H9 (cell line): ENCODE results near the gene MYBPHL. TPM values are rescaled to one million over a fixed set of nuclear protein-coding genes. Genes with fewer than 3 reads are reported as not detected.

ENCODE experiments used
- DNase-seq: peaks from one replicate; pipeline ENCODE4 v3.0.0-alpha.2; 2017
- H2AFZ ChIP-seq: one replicate; pipeline ENCODE4 v1.6.1; 2013; ENCODE audit warnings: mild to moderate bottlenecking, low read length, control low read depth, moderate library complexity
- H2AK5ac ChIP-seq: 2 replicates; pipeline ENCODE4 v1.6.1; 2013; ENCODE audit warnings: low read length, control low read depth, mixed read lengths; ENCODE audit not compliant: insufficient read length
- H2BK120ac ChIP-seq: one replicate; pipeline ENCODE4 v1.6.1; 2013; ENCODE audit warnings: low read depth, mild to moderate bottlenecking, low read length, control low read depth, inconsistent platforms; ENCODE audit not compliant: poor library complexity, severe bottlenecking
- H2BK12ac ChIP-seq: 2 replicates; pipeline ENCODE4 v1.6.1; 2013; ENCODE audit warnings: low read length, control low read depth, mixed read lengths, low read depth; ENCODE audit not compliant: insufficient read length
- H2BK15ac ChIP-seq: 2 replicates; pipeline ENCODE4 v1.6.1; 2013; ENCODE audit warnings: low read depth, low read length, control low read depth
- H2BK20ac ChIP-seq: one replicate; pipeline ENCODE4 v1.6.1; 2013; ENCODE audit warnings: low read depth, mild to moderate bottlenecking, low read length, control low read depth, inconsistent platforms; ENCODE audit not compliant: poor library complexity, severe bottlenecking
- H2BK5ac ChIP-seq: 2 replicates; pipeline ENCODE4 v1.6.1; 2013; ENCODE audit warnings: low read length, control low read depth, mixed read lengths; ENCODE audit not compliant: insufficient read length
- H3K14ac ChIP-seq: 2 replicates; pipeline ENCODE4 v1.6.1; 2013; ENCODE audit warnings: low read length, control low read depth; ENCODE audit not compliant: insufficient read depth
- H3K18ac ChIP-seq: 2 replicates; pipeline ENCODE4 v1.6.1; 2013; ENCODE audit warnings: low read depth, mild to moderate bottlenecking, mixed read lengths, low read length, control low read depth; ENCODE audit not compliant: insufficient read length
- H3K23ac ChIP-seq: 2 replicates; pipeline ENCODE4 v1.6.1; 2013; ENCODE audit warnings: low read length, control low read depth, mixed read lengths, low read depth; ENCODE audit not compliant: insufficient read length
- H3K23me2 ChIP-seq: 2 replicates; pipeline ENCODE4 v1.6.1; 2013; ENCODE audit warnings: low read depth, mild to moderate bottlenecking, mixed read lengths, low read length, control low read depth; ENCODE audit not compliant: insufficient read length, poor library complexity, severe bottlenecking
- H3K27ac ChIP-seq: 2 replicates; pipeline ENCODE4 v1.5.1; 2013; ENCODE audit warnings: low read length, control low read depth, mixed read lengths, low read depth; ENCODE audit not compliant: insufficient read length
- H3K27me3 ChIP-seq: 2 replicates; pipeline ENCODE4 v1.6.1; 2013; ENCODE audit warnings: low read length, control low read depth, inconsistent platforms; ENCODE audit not compliant: insufficient read depth
- H3K4ac ChIP-seq: 2 replicates; pipeline ENCODE4 v1.6.1; 2013; ENCODE audit warnings: low read depth, mild to moderate bottlenecking, control low read depth, inconsistent platforms, low read length, moderate library complexity
- H3K4me1 ChIP-seq: 2 replicates; pipeline ENCODE4 v1.6.1; 2013; ENCODE audit warnings: low read length, control low read depth, inconsistent platforms; ENCODE audit not compliant: insufficient read depth
- H3K4me2 ChIP-seq: 2 replicates; pipeline ENCODE4 v1.6.1; 2013; ENCODE audit warnings: low read length, control low read depth, mixed read lengths; ENCODE audit not compliant: insufficient read length, insufficient read depth
- H3K56ac ChIP-seq: 2 replicates; pipeline ENCODE4 v1.6.1; 2013; ENCODE audit warnings: low read depth, mild to moderate bottlenecking, mixed read lengths, low read length, control low read depth; ENCODE audit not compliant: insufficient read length
- H3K79me1 ChIP-seq: 2 replicates; pipeline ENCODE4 v1.6.1; 2013; ENCODE audit warnings: low read depth, mild to moderate bottlenecking, moderate library complexity, low read length, control low read depth, inconsistent platforms; ENCODE audit not compliant: insufficient read depth, poor library complexity, severe bottlenecking
- H3K79me2 ChIP-seq: 2 replicates; pipeline ENCODE4 v1.6.1; 2013; ENCODE audit warnings: low read length, control low read depth, inconsistent platforms; ENCODE audit not compliant: insufficient read depth
- H3K9ac ChIP-seq: 2 replicates; pipeline ENCODE4 v1.6.1; 2013; ENCODE audit warnings: low read length, control low read depth, mixed read lengths; ENCODE audit not compliant: insufficient read length; ENCODE audit errors: extremely low read depth
- H3K9me3 ChIP-seq: one replicate; pipeline ENCODE4 v1.6.1; 2013; ENCODE audit warnings: low read depth, low read length, inconsistent platforms; ENCODE audit not compliant: control insufficient read depth
- H3T11ph ChIP-seq: one replicate; pipeline ENCODE4 v1.6.1; 2013; ENCODE audit warnings: mild to moderate bottlenecking, low read length, control low read depth, inconsistent platforms
- H4K20me1 ChIP-seq: one replicate; pipeline ENCODE4 v1.6.1; 2013; ENCODE audit not compliant: control insufficient read depth, insufficient read length, insufficient read depth
- H4K5ac ChIP-seq: 2 replicates; pipeline ENCODE4 v1.6.1; 2013; ENCODE audit warnings: low read depth, mild to moderate bottlenecking, mixed read lengths, low read length, control low read depth; ENCODE audit not compliant: insufficient read length
- H4K8ac ChIP-seq: replicated peaks from 2 replicates; pipeline ENCODE4 v1.6.1; 2013; ENCODE audit warnings: low read length, control low read depth, mixed read lengths, low read depth; ENCODE audit not compliant: insufficient read length
- H4K91ac ChIP-seq: 2 replicates; pipeline ENCODE4 v1.6.1; 2013; ENCODE audit warnings: low read depth, mild to moderate bottlenecking, moderate library complexity, mixed read lengths, low read length, control low read depth; ENCODE audit not compliant: insufficient read length
- H3K27ac Mint-ChIP-seq, 3 experiments: 2 replicates in 2 of 3; 3 replicates in 1 of 3; pipeline ENCODE4 v1.8.0; 2020 to 2021; ENCODE audit warnings: mixed read lengths in 3 of 3, mild to moderate bottlenecking in 1 of 3, moderate library complexity in 1 of 3
- H3K27me3 Mint-ChIP-seq: 2 replicates; pipeline ENCODE4 v1.8.0; 2021; ENCODE audit warnings: low read depth, mild to moderate bottlenecking, moderate library complexity, mixed read lengths
- H3K36me3 Mint-ChIP-seq, 3 experiments: 2 replicates in 2 of 3; 3 replicates in 1 of 3; pipeline ENCODE4 v1.8.0; 2020 to 2021; ENCODE audit warnings: low read depth in 3 of 3, mixed read lengths in 3 of 3; ENCODE audit not compliant: insufficient read depth in 1 of 3
- H3K4me1 Mint-ChIP-seq, 2 experiments: 2 replicates each; pipeline ENCODE4 v1.8.0; 2020; ENCODE audit warnings: mixed read lengths in 2 of 2
- H3K4me3 Mint-ChIP-seq, 2 experiments: 2 replicates in 1 of 2; 3 replicates in 1 of 2; pipeline ENCODE4 v1.8.0; 2020 to 2021; ENCODE audit warnings: mild to moderate bottlenecking in 2 of 2, mixed read lengths in 2 of 2, moderate library complexity in 1 of 2
- H3K9me3 Mint-ChIP-seq, 2 experiments: 2 replicates in 1 of 2; 3 replicates in 1 of 2; pipeline ENCODE4 v1.8.0; 2020; ENCODE audit warnings: mild to moderate bottlenecking in 2 of 2, mixed read lengths in 2 of 2, moderate library complexity in 1 of 2
- CTCF ChIP-seq: fragments of 200-600 bp; sonication (generic); conservative IDR thresholded peaks from 3 replicates; pipeline ENCODE4 v1.8.0; 2021; ENCODE audit warnings: antibody characterized with exemption, mild to moderate bottlenecking
- WGBS: extraction: QIAGEN DNeasy Blood & Tissue Kit; methylation state at CpG from one replicate; pipeline ENCODE4 v1.1.7; 2013; ENCODE audit warnings: missing lambda C conversion rate, low lambda C conversion rate, mixed read lengths; ENCODE audit not compliant: insufficient read length; ENCODE audit errors: extremely low coverage; 5-methylcytosine and 5-hydroxymethylcytosine counted together
- total RNA-seq: library from RNA; stranded (reverse); gene quantifications from 2 replicates; pipeline ENCODE4 v1.2.1, GENCODE V29; 2021

The MYBPHL gene
- total RNA-seq, 1 experiment from 2014 or later = 0.59 TPM

DNA sequence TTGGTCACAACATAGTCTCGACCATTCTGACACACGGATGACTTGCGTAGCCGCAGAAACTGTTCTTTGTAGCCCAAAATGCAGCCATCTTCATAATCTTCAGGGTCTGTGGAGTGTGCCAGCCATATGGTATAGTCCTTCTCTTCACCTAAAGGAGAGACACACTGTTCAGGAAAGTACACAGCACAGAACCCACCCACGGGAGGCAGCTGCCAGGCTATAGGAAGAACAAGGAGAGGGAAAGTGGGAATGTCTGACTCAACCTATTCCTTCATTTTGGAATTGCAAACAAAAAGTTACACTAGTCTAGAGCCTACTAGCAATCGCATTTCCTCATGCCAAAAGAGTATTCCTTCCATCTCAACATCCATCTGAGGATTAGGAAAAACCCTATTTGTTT, 16.2 kb upstream of the MYBPHL start:
- H3K9ac ChIP-seq = no peak overlapping the region
- WGBS = no CpG with 5 or more reads among the region's 6 CpGs
- peak overlapping the region in 2 of 3 experiments; percentile 23 to 69; a peak in 2 of 7 replicates for H3K27ac Mint-ChIP-seq
- H3K79me1 ChIP-seq = no peaks in the 10 kb centered on the region
- H3K4me2 ChIP-seq = no peak overlapping the region
- H4K8ac ChIP-seq = no peak overlapping the region
- TF ChIP-seq CTCF = no peak
- no peak overlapping the region for H2BK120ac ChIP-seq
- no peak overlapping the region for H2BK5ac ChIP-seq
- no peak overlapping the region for H3K4me3 Mint-ChIP-seq
- H3K56ac ChIP-seq = no peak overlapping the region
- no peak overlapping the region for H4K91ac ChIP-seq
- H3T11ph ChIP-seq = no peak overlapping the region
- H2BK20ac ChIP-seq = no peak overlapping the region
- peaks cover 14 to 77% (median 50%) of the 10 kb centered on the region in 3 experiments; a peak in 6 of 7 replicates for H3K36me3 Mint-ChIP-seq
- no peaks in the 10 kb centered on the region for H3K79me2 ChIP-seq
- H3K27ac ChIP-seq = no peak overlapping the region
- no peak overlapping the region for H3K23ac ChIP-seq
- H3K27me3 ChIP-seq = no peaks in the 10 kb centered on the region
- no peak overlapping the region for H2BK15ac ChIP-seq
- no peaks in the 10 kb centered on the region for H4K20me1 ChIP-seq
- no peak for DNase-seq
- no peak overlapping the region for H3K14ac ChIP-seq
- H3K18ac ChIP-seq = no peak overlapping the region
- H3K23me2 ChIP-seq = no peaks in the 10 kb centered on the region
- H3K27me3 Mint-ChIP-seq = no peaks in the 10 kb centered on the region
- H3K4ac ChIP-seq = no peak overlapping the region
- H2BK12ac ChIP-seq = no peak overlapping the region
- no peaks in the 10 kb centered on the region for H3K4me1 ChIP-seq
- no peak overlapping the region for H4K5ac ChIP-seq
- no peak overlapping the region for H2AK5ac ChIP-seq
- no peaks in the 10 kb centered on the region for H3K9me3 Mint-ChIP-seq
- no peaks in the 10 kb centered on the region for H3K9me3 ChIP-seq
- H3K4me1 Mint-ChIP-seq = peaks cover 5% of the 10 kb centered on the region in 2 experiments
- H2AFZ ChIP-seq = no peak overlapping the region
